ENCODE data around the gene TBC1D2B.

Gene TBC1D2B

GRCh38 chr15:78093242-78094020, 15.9 kb upstream of the TBC1D2B start:
- no peak for DNase-seq

GRCh38 chr15:78092261-78093041, 14.9 kb upstream of the TBC1D2B start, which contains the start of gene SH2D7:
TSS of gene SH2D7 (plus strand) at chr15:78092561. CDS start at chr15:78092585, 24 bp downstream.
- no peak for DNase-seq

- no peak for DNase-seq
These were observed 13.0 kb upstream of the TBC1D2B start for GRCh38 chr15:78090422-78091063.

DNA sequence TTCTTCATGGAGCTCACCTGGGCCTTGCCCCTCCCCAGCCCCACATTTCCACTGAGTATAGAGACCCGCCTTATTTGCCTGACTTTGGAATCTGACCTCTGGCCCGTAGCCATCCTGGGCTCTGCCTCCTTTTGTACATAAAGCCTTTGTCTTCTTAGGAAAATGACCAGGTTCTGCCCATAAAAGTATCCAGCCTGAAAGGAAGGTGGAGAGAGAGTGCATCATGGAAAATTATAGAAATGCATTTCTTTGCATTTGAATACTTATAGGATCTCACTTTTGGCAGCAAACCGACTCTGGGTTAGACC, 11.2 kb upstream of the TBC1D2B start:
- DNase-seq, result no peak

DNA sequence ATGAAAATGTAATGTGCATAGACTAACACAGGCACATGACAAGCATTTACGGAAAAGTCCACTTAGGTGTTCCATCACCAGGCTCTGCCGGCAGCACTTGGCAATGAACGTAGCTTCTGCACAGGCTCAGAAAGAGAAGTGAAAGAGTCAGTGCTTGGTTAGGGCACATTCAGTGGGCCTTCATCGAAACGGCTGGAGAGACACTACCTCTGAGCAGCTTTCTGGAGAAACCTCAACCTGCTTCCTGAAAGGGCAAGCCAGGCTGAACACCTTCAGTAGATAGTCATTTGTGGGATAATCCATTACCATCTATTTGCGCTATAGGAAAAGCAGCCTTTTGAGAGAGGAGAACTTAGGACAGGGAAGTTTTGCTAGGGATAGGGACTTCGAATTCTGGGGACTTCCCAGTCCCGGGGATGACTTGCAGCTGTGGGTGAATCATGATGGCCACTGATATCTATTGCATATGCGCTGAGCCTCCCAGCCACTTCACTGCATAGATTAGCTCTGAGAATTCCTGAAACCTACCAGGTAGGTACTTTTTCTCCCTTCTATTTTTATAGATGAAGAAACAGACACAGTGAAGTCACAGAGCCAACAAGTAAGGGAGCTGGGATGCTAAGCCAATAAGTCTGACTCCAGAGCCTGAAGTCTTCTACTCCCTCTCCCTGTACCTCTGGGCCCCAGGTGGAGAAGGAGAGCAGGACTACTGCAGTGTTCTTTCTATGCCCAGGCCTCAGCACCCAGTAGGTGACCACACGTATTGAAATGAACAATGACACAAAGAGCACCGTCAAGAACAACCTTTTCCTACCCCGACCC, 10.7 kb upstream of the TBC1D2B start:
- DNase-seq, result no peak

- no peak for DNase-seq
These were observed 8.4 kb upstream of the TBC1D2B start for GRCh38 chr15:78085928-78086327.

- DNase-seq, result no peak
These were observed 6.9 kb upstream of the TBC1D2B start for GRCh38 chr15:78084449-78084750.

GRCh38 chr15:78083687-78084448, 6.4 kb upstream of the TBC1D2B start:
- no peak for DNase-seq

- DNase-seq, result no peak
These were observed 5.7 kb upstream of the TBC1D2B start for GRCh38 chr15:78083186-78083585.

- DNase-seq, result no peak
These were observed 5.2 kb upstream of the TBC1D2B start for GRCh38 chr15:78082743-78083110.

DNA sequence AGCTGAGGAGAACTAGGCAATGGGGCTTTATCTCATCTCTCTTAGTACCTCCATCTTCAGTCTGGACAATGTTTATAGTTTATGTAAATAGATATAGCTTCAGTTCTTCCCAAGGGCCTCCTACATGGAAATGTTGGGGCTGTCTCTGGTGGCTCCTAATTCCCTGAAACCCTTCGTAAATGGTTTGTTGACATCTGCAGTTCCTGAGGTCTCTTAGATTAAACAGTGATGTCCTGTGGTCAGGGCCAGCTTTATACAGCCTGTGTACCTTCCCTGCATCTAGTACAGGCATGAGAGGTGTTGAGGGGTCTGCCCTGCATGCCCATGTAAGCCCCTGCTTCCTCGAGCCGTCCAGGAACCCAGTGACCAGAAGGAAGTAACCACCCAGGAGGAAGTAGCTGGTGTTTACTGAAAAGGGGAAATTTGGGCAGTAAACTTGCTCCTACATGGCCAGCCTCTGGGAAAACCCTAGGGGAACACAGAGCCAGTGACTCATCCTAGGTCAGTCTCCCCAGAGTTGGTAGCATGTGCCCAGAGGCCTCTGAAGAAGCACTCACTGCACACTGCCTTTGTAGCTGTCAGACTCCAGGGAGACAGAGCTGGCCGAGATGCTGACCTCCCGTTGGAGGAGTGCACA, 4.7 kb upstream of the TBC1D2B start:
- no peak for DNase-seq

GRCh38 chr15:78080088-78080460, 2.6 kb upstream of the TBC1D2B start:
- DNase-seq, result no peak

- no peak for DNase-seq
These were observed 2.0 kb upstream of the TBC1D2B start for GRCh38 chr15:78079298-78080087.

- peak; percentile 26 for DNase-seq
These were observed 330 bp upstream of the TBC1D2B start for GRCh38 chr15:78077871-78078210.

- DNase-seq, result no peak
These were observed 1.1 kb downstream of the TBC1D2B start for GRCh38 chr15:78076231-78077052.

DNA sequence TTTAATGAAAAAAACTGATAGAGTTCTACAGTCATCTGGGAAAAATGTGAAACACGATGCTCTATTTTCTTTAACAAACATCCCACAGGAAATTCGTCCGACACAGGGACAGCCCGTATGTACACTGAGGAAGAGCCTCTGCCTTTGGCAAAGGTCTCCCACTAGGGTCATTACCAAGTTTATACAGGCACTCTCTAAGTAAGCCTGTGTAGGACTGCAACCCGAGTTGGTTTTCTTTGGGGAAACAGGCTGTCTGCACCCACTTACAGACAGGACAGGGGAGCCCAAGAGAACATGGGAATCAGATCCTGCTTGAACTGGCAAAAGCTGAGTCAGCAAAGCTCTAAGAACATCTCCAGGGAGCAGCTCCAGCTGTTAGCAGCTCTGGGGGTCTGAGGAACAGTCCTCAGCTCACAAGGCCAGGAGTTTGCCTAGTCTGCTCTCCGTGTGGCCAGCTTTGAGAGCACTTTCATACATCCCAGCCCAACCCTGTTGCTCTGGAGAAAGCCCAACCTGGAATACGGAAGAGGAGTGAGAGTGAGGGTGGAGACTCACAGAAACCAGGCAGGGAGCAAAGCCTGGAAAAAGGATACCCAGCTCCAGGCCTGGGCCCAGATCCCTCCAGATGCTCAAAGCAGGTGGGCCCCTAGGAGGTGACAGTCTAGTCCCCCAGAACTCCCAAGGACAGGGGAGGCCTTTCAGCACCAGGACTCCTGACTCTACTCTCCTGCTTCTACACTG, 1.9 kb downstream of the TBC1D2B start:
- DNase-seq, result no peak

DNA sequence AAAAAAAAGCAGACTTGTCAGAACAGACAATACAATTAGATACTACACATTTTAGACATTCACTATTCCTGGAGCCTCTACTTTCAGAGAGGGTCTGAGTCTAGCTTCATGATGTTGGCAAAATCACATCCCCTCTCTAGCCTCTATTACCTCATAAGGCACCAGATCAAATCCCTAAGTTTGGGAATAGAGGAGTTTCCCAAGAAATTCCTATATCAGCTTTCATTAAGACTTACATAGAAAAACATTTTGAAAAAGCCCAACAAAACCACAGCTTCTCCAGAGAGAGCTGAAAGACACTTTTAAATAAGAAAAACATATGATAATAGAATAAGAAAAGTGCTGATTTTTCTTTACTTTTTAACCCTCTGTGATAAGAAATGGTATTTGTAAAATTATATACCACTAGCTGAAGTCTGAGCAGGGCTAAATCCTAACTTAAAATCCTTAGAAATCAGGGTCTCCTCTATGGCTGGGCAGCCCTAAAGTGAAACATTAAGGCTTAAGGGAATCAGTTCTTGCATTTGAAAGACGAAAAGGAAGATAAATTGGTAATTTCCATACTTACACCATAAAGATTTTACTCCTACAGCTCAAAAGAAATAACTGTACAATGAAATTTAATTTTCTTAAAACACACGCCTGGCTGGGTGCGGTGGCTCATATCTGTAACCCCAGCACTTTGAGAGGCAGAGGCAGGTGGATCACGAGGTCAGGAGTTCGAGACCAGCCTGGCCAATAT, 4.3 kb downstream of the TBC1D2B start:
- DNase-seq, result no peak

DNA sequence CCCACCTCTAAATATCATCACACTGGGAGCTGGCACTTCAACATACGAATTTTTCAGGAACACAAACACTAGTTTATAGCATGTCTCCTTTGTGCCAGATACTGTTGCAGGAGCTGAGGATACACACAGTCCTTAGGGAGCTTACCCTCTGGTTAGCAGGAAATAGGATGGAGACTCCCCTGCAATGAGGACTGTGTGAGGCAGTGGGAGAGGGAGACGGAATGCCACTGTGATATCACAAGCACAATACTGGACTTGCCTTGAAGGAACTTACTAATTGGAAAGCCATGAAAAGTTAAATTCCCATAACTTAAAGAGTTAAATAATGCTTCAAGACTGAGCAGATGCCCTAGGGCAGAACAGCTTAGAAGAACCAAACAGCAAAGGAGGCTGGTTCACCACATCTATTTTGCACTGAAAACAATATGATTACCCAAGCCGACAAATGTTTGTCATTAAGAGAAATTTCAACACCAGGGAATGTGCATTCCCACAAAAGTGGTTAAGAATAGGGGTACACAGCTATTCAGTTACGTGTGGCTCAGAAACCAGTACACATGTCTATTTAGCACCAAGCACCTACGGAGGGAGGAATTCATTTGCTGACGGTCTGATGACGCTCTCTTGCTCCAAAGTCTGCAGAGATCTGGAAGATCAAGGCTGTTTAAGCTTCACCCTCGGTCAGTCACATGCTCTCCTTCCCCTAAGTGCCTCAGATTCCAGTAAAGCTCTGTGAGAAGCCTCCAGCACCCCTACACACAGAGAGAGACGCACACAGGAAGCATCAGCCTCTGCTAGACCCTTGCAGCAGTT, 5.2 kb downstream of the TBC1D2B start:
- DNase-seq, result no peak

All from NCI-H2081 treated with DMSO at 0.1 percent for 48 hours (cell line).